PC-3 (cell line): Measurements from ENCODE around the gene HNRNPL. TPM values are rescaled to one million over a fixed set of nuclear protein-coding genes. Genes with fewer than 3 reads are reported as not detected.
"Not testable (repeated sequence)": the region's sequence is repeated elsewhere in the genome, so short reads cannot be mapped to it uniquely, and the experiment has no call there.

Experiments
- ATAC-seq: fragments of 200-7000 bp; cut with Tn5 transposase; 2 replicates; pipeline ENCODE4 v1.9.1; 2020; ENCODE audit warnings: mild to moderate bottlenecking, moderate library complexity
- BruUV-seq: library from RNA; stranded (reverse); fragments of 400-500 nt; replicated peaks from 2 replicates; lab custom pipeline; 2021; lab: Mats Ljungman, UMichigan
- CTCF ChIA-PET: fragments of 300-600 bp; sonication (Branson Sonifier 250); formaldehyde crosslinking; loops from one replicate; lab custom pipeline; 2022; ENCODE audit warnings: antibody characterized with exemption; lab: Charles Lee
- POLR2A ChIA-PET: fragments of 300-600 bp; sonication (Branson Sonifier 250); formaldehyde crosslinking; loops from one replicate; lab custom pipeline; 2022; ENCODE audit warnings: antibody characterized with exemption; ENCODE audit not compliant: unreplicated experiment; lab: Charles Lee
- DNase-seq: peaks from one replicate; pipeline ENCODE4 v3.0.0-alpha.2; 2015
- H2AFZ ChIP-seq: fragments of 300-600 bp; sonication (generic); 2 replicates; pipeline ENCODE4 v1.6.0; 2016; ENCODE audit warnings: antibody characterized with exemption, low read length
- H3F3A ChIP-seq: fragments of 300-600 bp; sonication (generic); one replicate; pipeline ENCODE4 v1.6.0; 2017; ENCODE audit warnings: antibody characterized with exemption, low read length, control low read depth, mild to moderate bottlenecking; ENCODE audit not compliant: unreplicated experiment
- H3K27ac ChIP-seq: fragments of 300-600 bp; sonication (generic); 2 replicates; pipeline ENCODE4 v1.5.1; 2016; ENCODE audit warnings: mild to moderate bottlenecking, low read length
- H3K27me3 ChIP-seq: fragments of 300-600 bp; sonication (generic); 2 replicates; pipeline ENCODE4 v1.6.1; 2016; ENCODE audit warnings: low read length, mixed read lengths
- H3K36me3 ChIP-seq: fragments of 300-600 bp; sonication (generic); 2 replicates; pipeline ENCODE4 v1.6.1; 2016; ENCODE audit warnings: low read depth, mixed run types, low read length, mixed read lengths
- H3K4me1 ChIP-seq: fragments of 300-600 bp; sonication (generic); 2 replicates; pipeline ENCODE4 v1.5.1; 2016; ENCODE audit warnings: low read length; ENCODE audit not compliant: insufficient read depth
- H3K4me2 ChIP-seq: fragments of 300-600 bp; sonication (generic); 2 replicates; pipeline ENCODE4 v1.6.0; 2016; ENCODE audit warnings: low read length
- H3K4me3 ChIP-seq: fragments of 300-600 bp; sonication (generic); 2 replicates; pipeline ENCODE4 v1.5.1; 2016; ENCODE audit warnings: mild to moderate bottlenecking, low read length, mixed read lengths
- H3K79me2 ChIP-seq: fragments of 300-600 bp; sonication (generic); 2 replicates; pipeline ENCODE4 v1.6.1; 2017; ENCODE audit warnings: low read length, mixed read lengths
- H3K9ac ChIP-seq: fragments of 300-600 bp; sonication (generic); 2 replicates; pipeline ENCODE4 v1.6.0; 2016; ENCODE audit warnings: mild to moderate bottlenecking, low read length
- H3K9me2 ChIP-seq: fragments of 300-600 bp; sonication (generic); replicated peaks from 2 replicates; pipeline ENCODE4 v1.6.1; 2016; ENCODE audit warnings: mixed run types, low read length, mixed read lengths
- H3K9me3 ChIP-seq: fragments of 300-600 bp; sonication (generic); 2 replicates; pipeline ENCODE4 v1.6.1; 2016; ENCODE audit warnings: low read length, mixed read lengths
- H4K20me1 ChIP-seq: fragments of 300-600 bp; sonication (generic); 2 replicates; pipeline ENCODE4 v1.6.1; 2016; ENCODE audit warnings: low read length, mixed read lengths
- EZH2 ChIP-seq: fragments of 300-600 bp; sonication (generic); IDR thresholded peaks from one replicate; pipeline ENCODE4 v1.6.1; 2017; ENCODE audit warnings: antibody characterized with exemption, mild to moderate bottlenecking, low read length; ENCODE audit not compliant: unreplicated experiment
- EZH2phosphoT487 ChIP-seq: fragments of 300-600 bp; sonication (generic); IDR thresholded peaks from 2 replicates; pipeline ENCODE4 v1.6.1; 2018; ENCODE audit warnings: mild to moderate bottlenecking, antibody characterized with exemption, low read length, borderline replicate concordance
- intact Hi-C: fragments of 100-400 bp; cut with micrococcal nuclease; formaldehyde crosslinking; loops from 2 replicates; pipeline ENCODE4 v1.9.0; 2023
- total RNA-seq: library from RNA; depleted of rRNA; stranded (reverse); fragments of >200 nt; gene quantifications from 2 replicates; pipeline ENCODE4 v1.2.3, GENCODE V29; 2014
- TF ChIP-seq, protein P1 (sequence below): fragments of 300-600 bp; sonication (generic); conservative IDR thresholded peaks from 2 replicates; pipeline ENCODE4 v1.5.1; 2017; ENCODE audit warnings: antibody characterized with exemption, low read depth, mild to moderate bottlenecking, low read length

The HNRNPL gene
- total RNA-seq, 1 experiment from 2014 or later: 315 TPM

- no peaks in the 10 kb centered on the region for H3K79me2 ChIP-seq
- ChIA-PET POLR2A (interaction anchor here (0.6 kb wide), 1 partner anchor 39 kb away, joined by 3 read pairs; no protein-coding TSS in a partner anchor), CTCF (no interaction called here)
- peaks cover 4% of the 10 kb centered on the region; the same call in 1 of the 2 replicates for H3K4me1 ChIP-seq
- no peaks in the 10 kb centered on the region for H3K9me3 ChIP-seq
- no peak overlapping the region for H3K4me2 ChIP-seq
- ATAC-seq: no peak
- DNase-seq: no peak
- no peak overlapping the region for H3K4me3 ChIP-seq
- no peak overlapping the region for H3K9ac ChIP-seq
- H3K36me3 ChIP-seq: no peaks in the 10 kb centered on the region
- H3K27ac ChIP-seq: no peak overlapping the region
- no peaks in the 10 kb centered on the region for H3F3A ChIP-seq
- H4K20me1 ChIP-seq: no peaks in the 10 kb centered on the region
- TF ChIP-seq EZH2 (no peak), EZH2phosphoT487 (no peak)
- TF ChIP-seq, protein P1, sequence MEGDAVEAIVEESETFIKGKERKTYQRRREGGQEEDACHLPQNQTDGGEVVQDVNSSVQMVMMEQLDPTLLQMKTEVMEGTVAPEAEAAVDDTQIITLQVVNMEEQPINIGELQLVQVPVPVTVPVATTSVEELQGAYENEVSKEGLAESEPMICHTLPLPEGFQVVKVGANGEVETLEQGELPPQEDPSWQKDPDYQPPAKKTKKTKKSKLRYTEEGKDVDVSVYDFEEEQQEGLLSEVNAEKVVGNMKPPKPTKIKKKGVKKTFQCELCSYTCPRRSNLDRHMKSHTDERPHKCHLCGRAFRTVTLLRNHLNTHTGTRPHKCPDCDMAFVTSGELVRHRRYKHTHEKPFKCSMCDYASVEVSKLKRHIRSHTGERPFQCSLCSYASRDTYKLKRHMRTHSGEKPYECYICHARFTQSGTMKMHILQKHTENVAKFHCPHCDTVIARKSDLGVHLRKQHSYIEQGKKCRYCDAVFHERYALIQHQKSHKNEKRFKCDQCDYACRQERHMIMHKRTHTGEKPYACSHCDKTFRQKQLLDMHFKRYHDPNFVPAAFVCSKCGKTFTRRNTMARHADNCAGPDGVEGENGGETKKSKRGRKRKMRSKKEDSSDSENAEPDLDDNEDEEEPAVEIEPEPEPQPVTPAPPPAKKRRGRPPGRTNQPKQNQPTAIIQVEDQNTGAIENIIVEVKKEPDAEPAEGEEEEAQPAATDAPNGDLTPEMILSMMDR: no peak
- H3K9me2 ChIP-seq: no peaks in the 10 kb centered on the region
- H3K27me3 ChIP-seq: no peaks in the 10 kb centered on the region
- BruUV-seq: no TSS peak
- no peak overlapping the region for H2AFZ ChIP-seq
- intact Hi-C loops: no loop called here
Observed at GRCh38 chr19:38809592-38810252, 40.1 kb downstream of the HNRNPL start.

DNA sequence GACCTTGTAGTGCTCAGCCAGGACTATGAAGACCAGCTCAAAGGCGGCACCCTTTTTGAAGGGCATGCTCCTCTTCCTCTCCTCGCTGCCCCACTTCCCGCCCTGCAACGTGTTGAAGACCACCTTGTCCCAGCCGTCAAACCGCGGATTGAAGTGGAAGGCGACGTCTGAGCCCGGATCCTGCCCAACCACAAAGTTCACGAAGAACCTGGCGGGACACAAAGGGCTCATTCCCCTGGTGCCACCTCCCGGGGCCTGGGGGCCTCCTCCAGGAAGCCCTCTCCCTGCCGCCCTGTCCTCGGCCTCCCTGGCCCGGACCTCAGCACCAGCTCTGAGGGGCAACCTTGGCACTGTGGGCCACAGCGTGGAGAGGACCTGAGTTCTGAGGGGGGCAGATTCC lies 41.0 kb downstream of the HNRNPL start:
- Histone ChIP-seq H3K27me3 (no peaks in the 10 kb centered on the region), H3K9ac (no peak overlapping the region), H3K4me3 (no peak overlapping the region), H3K9me2 (no peaks in the 10 kb centered on the region), H3K4me1 (peaks cover 4% of the 10 kb centered on the region; the same call in 1 of the 2 replicates), H4K20me1 (no peaks in the 10 kb centered on the region), H3F3A (no peaks in the 10 kb centered on the region), H2AFZ (no peak overlapping the region), H3K79me2 (no peaks in the 10 kb centered on the region), H3K36me3 (no peaks in the 10 kb centered on the region), H3K4me2 (no peak overlapping the region), H3K9me3 (no peaks in the 10 kb centered on the region), H3K27ac (no peak overlapping the region)
- POLR2A ChIA-PET: no interaction called here
- no TSS peak for BruUV-seq
- TF ChIP-seq, protein P1: no peak
- TF ChIP-seq EZH2 (no peak), EZH2phosphoT487 (no peak)
- DNase-seq: no peak
- ATAC-seq: no peak
- CTCF ChIA-PET: no interaction called here
- intact Hi-C loops: no loop called here

GRCh38 chr19:38807374-38808098 lies 42.2 kb downstream of the HNRNPL start:
- not testable (repeated sequence) for H3K27ac ChIP-seq, BruUV-seq

More at GRCh38 chr19:38807374-38808098, 42.2 kb downstream of the HNRNPL start:
- H3K36me3 ChIP-seq, DNase-seq, CTCF ChIA-PET, ATAC-seq, H3K27me3 ChIP-seq, H3K4me1 ChIP-seq, H3F3A ChIP-seq, H3K9ac ChIP-seq, POLR2A ChIA-PET, H2AFZ ChIP-seq, H3K9me2 ChIP-seq, intact Hi-C loops, H3K9me3 ChIP-seq, H3K4me3 ChIP-seq, H3K4me2 ChIP-seq, H3K79me2 ChIP-seq, H4K20me1 ChIP-seq: not testable (repeated sequence)
